DMS53 treated with DMSO at 0.1 percent for 48 hours (cell line): ENCODE measurements around the gene CIAO2B.

Source experiments
- DNase-seq: peaks from one replicate; lab custom pipeline; 2025; ENCODE audit not compliant: unreplicated experiment; lab: John Stamatoyannopoulos, UW

Gene CIAO2B

GRCh38 chr16:66888647-66889615, 45.3 kb downstream of the CIAO2B start:
- DNase-seq = no peak

DNA sequence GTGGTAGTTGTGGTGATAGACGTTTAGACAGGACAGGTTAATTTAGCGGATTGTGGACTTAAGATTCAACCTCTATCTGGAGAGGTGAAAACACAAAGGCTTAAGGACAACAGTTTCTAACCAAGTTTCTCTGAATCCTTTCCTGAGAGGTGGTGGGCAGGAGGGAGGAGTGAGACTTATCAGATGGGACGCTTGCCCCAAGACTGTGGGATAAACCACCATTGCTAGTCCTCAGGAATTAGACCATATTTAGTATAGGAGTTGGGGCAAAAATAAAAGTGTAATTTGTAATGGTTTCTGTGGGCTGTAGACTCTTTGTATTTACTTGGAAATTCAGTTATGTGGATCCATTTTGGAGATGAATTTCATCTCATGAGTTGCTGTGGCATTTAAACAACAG, 47.3 kb downstream of the CIAO2B start:
- no peak for DNase-seq

- DNase-seq = no peak
Measured at GRCh38 chr16:66886321-66886720, 47.9 kb downstream of the CIAO2B start.

DNA sequence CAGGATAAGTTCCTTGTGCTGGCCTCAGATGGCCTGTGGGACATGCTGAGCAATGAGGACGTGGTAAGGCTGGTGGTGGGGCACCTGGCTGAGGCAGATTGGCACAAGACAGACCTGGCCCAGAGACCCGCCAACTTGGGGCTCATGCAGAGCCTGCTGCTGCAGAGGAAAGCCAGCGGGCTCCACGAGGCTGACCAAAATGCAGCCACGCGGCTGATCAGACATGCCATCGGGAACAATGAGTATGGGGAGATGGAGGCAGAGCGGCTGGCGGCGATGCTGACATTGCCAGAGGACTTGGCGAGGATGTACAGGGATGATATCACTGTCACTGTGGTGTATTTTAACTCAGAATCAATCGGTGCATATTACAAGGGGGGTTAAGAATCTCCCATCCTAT, 48.7 kb downstream of the CIAO2B start:
- no peak for DNase-seq

DNA sequence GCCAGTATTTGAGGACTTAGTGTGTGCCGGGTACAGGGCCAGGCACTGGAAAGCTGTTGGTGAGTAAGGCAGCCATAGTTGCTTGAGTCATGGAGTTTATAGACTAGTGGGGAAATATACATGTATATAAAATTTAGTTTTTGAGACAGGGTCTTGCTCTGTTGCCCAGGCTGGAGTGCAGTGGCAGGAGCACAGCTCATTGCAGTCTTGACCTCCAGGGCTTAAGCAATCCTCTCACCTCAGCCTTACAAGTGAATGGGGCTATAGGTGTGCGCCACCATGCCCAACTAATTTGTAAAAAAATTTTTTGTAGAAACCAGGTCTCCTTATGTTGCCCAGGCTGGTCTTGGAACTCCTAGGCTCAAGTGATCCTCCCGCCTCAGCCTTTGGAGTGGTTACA, 51.5 kb downstream of the CIAO2B start:
- no peak for DNase-seq
